Adrenal gland (tissue), 12 donors: ENCODE results near the gene N4BP2. TPM values are rescaled to one million over a fixed set of nuclear protein-coding genes. Genes with fewer than 3 reads are reported as not detected.
A peak's percentile ranks its signal among the peaks of the same experiment; 100 is the strongest.

Source experiments
- DNase-seq, 7 donors: peaks; one replicate each; pipeline ENCODE4 v3.0.0-alpha.2; 2019 to 2020
- H3K27ac ChIP-seq, 5 donors: fragments of 200-600 bp; sonication (generic) in 4 of 5; 1 replicate in 3 of 5; 2 replicates in 2 of 5; pipeline versions ENCODE4 v1.5.1 to v1.8.0; 2016 to 2020; ENCODE audit warnings: mild to moderate bottlenecking in 1 of 5
- H3K27me3 ChIP-seq: fragments of 200-600 bp; 2 replicates; pipeline ENCODE4 v1.8.0; 2021
- H3K36me3 ChIP-seq, 2 donors: fragments of 200-600 bp; replicated peaks in 1 of 2; 1 replicate in 1 of 2; 2 replicates in 1 of 2; pipeline versions ENCODE4 v1.5.1 to v1.8.0; 2018 to 2022
- H3K4me1 ChIP-seq, 2 donors: fragments of 200-600 bp; replicated peaks in 1 of 2; 1 replicate in 1 of 2; 2 replicates in 1 of 2; pipeline versions ENCODE4 v1.5.1 to v1.8.0; 2018 to 2021
- H3K4me3 ChIP-seq, 4 donors: fragments of 200-600 bp; sonication (generic) in 3 of 4; one replicate each; pipeline ENCODE4 v1.5.1; 2016 to 2018
- H3K9me3 ChIP-seq, 3 donors: fragments of 200-600 bp; sonication (generic) in 1 of 3; replicated peaks in 1 of 3; 1 replicate in 2 of 3; 2 replicates in 1 of 3; pipeline versions ENCODE4 v1.5.1 to v1.8.0; 2016 to 2021
- POLR2A ChIP-seq, 2 donors: fragments of 450-650 bp; IDR thresholded peaks; one replicate each; pipeline ENCODE4 v1.6.1; 2017; ENCODE audit warnings: antibody characterized with exemption in 2 of 2, mild to moderate bottlenecking in 2 of 2, moderate library complexity in 1 of 2
- WGBS, 4 donors: extraction: QIAGEN DNeasy Blood & Tissue Kit in 2 of 4; methylation state at CpG; one replicate each; pipeline versions ENCODE4 v1.1.5 to v1.1.7; 2013 to 2017; 5-methylcytosine and 5-hydroxymethylcytosine counted together
- intact Hi-C, 2 donors: fragments of 100-400 bp; cut with DNase I; formaldehyde crosslinking; loops; one replicate each; pipeline versions ENCODE4 v1.14.1 to v1.15.0; 2022 to 2023
- polyA plus RNA-seq, 3 donors: library from polyadenylated mRNA; stranded (reverse); fragments of 200-250 nt in 2 of 3; fragments of 350-450 nt in 1 of 3; fragmentation: Illumina TruSeq in 1 of 3; extraction: RNeasy Lipid Tissue Mini Kit (QIAGEN cat#74804) in 1 of 3; gene quantifications; one replicate each; pipeline ENCODE4 v1.2.3, GENCODE V29; 2013 to 2014
- total RNA-seq, 9 donors: library from RNA; depleted of rRNA in 4 of 9; stranded (reverse); fragments of >200 nt in 4 of 9; fragments of 120-200 nt in 1 of 9; fragmentation: NEBNext Ultra II Directional in 1 of 9; extraction: Animal tissue kit (Norgen Biotek cat#: 25700) in 1 of 9; gene quantifications; one replicate each; pipeline versions ENCODE4 v1.1.0 to v1.2.4, GENCODE V29; 2013 to 2023
- TF ChIP-seq, protein P1 (sequence below), 6 experiments: fragments of 450-650 bp in 4 of 6; fragments of 200-600 bp in 2 of 6; sonication (generic) in 1 of 6; IDR thresholded peaks; 1 replicate in 5 of 6; 2 replicates in 1 of 6; pipeline versions ENCODE4 v1.5.1 to v1.8.0; 2016 to 2021; ENCODE audit warnings: antibody characterized with exemption in 6 of 6, mild to moderate bottlenecking in 2 of 6, moderate library complexity in 1 of 6
- donor health status: healthy with polysubstance abuse.
- donor health status: Bipolar disorder and iron deficiency.
- donor health status: DM: yes; HTN: yes; CAD: no.
- donor health status: DM: no; HTN: no; CAD: no.
- donor health status: DM: no; HTN: no; CAD: no.
- donor health status: DM: yes; HTN: yes; CAD: no.

The N4BP2 gene
- total and polyA plus RNA-seq, 12 donors, result 0.97 to 15.1 (median 4.6) TPM

DNA sequence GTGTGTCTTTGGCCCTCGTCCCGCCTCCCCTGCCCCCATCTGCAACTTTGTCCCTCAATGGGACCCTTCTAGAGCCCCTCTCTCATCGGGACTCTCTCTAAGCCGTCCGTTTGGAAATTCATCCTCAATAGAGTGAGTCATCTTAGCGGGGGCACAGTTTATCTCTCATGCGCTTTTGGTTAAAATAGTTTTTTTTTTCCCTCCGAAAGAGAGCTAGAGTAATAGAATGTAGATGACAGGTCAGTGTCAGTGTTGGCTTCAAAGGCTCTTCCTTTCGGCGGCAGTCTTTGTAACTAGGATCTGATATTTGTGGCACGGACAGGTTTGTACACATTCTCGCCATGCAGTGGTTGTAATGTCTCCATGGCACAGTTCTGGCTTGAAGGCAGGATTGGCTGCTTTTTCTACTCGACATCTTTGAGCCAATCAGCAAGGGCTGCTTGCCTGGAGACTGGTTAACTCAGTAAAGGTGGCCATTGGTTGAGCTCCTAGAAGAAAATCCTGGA lies 989 bp downstream of the N4BP2 start:
- no peaks in the 10 kb centered on the region for H3K27me3 ChIP-seq
- peak overlapping the region; percentile 49 to 81 (median 64) for H3K4me3 ChIP-seq
- TF ChIP-seq, protein P1, sequence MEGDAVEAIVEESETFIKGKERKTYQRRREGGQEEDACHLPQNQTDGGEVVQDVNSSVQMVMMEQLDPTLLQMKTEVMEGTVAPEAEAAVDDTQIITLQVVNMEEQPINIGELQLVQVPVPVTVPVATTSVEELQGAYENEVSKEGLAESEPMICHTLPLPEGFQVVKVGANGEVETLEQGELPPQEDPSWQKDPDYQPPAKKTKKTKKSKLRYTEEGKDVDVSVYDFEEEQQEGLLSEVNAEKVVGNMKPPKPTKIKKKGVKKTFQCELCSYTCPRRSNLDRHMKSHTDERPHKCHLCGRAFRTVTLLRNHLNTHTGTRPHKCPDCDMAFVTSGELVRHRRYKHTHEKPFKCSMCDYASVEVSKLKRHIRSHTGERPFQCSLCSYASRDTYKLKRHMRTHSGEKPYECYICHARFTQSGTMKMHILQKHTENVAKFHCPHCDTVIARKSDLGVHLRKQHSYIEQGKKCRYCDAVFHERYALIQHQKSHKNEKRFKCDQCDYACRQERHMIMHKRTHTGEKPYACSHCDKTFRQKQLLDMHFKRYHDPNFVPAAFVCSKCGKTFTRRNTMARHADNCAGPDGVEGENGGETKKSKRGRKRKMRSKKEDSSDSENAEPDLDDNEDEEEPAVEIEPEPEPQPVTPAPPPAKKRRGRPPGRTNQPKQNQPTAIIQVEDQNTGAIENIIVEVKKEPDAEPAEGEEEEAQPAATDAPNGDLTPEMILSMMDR (IDR thresholded peaks at IDR 0.05), result no peak
- peak; percentile 21 to 88 for TF ChIP-seq POLR2A (IDR thresholded peaks at IDR 0.05)
- H3K36me3 ChIP-seq, result no peaks in the 10 kb centered on the region
- peak overlapping the region; percentile 92 to 100 (median 100) for H3K27ac ChIP-seq
- DNase-seq, result peak; percentile 82 to 96 (median 90)
- peaks cover 5 to 12% of the 10 kb centered on the region in 2 donors for H3K4me1 ChIP-seq
- intact Hi-C loops, result loop anchor here in 1 of 2 donors (5.0 kb wide), 1 partner anchor 255 kb away; no protein-coding TSS in a partner anchor
- 0 to 1% (median 0%) methylated on average over 13 of the region's 13 CpGs for WGBS, 4 donors
- H3K9me3 ChIP-seq, result no peaks in the 10 kb centered on the region

DNA sequence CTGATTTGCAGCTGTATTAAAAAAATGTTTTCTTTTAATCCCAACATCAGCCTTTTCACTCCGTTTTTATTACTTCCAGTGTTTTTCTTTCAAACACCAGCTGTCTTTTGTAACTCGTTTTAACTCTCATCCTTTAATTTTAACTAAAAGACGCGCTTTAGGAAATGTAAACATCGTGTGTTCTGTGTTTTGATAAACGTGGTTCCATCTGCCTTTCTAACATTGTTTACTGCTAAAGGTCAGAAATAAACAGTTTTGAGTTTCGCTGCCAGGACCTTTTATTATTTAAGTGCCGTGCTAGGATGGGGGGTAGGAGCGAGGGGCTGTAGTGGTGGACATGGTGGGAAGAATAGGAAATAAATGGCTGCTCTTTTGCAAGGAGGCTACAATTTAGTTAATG lies 1.5 kb downstream of the N4BP2 start:
- Histone ChIP-seq H3K4me1 (peaks cover 5 to 12% of the 10 kb centered on the region in 2 donors), H3K27ac (peak overlapping the region in 4 of 5 donors; percentile 99 to 100 (median 100)), H3K4me3 (peak overlapping the region in 3 of 4 donors; percentile 49 to 81 (median 76)), H3K27me3 (no peaks in the 10 kb centered on the region), H3K36me3 (no peaks in the 10 kb centered on the region), H3K9me3 (no peaks in the 10 kb centered on the region)
- no peak for DNase-seq
- 1 to 2% (median 1%) methylated on average over 9 of the region's 9 CpGs for WGBS, 4 donors
- TF ChIP-seq, protein P1 (IDR thresholded peaks at IDR 0.05), result no peak
- TF ChIP-seq POLR2A (IDR thresholded peaks at IDR 0.05), result no peak
- intact Hi-C loops, result loop anchor here in 1 of 2 donors (5.0 kb wide), 1 partner anchor 254 kb away; no protein-coding TSS in a partner anchor

DNA sequence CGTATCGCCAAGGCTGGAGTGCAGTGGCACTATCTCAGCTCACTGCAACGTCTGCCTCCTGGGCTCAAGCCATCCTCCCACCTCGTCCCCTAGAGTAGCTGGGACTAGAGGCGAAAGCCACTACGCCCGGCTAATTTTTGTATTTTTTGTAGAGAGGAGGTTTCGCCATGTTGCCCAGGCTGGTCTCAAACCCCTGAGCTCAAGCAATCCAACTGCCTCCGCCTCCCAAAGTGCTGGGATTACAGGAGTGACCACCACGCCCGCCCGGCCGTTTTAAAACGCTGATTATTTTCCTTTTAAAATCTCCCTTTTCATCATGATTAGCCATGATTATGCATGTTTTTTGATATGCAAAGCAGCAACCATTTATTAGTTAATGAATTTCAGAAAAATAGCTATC lies 2.2 kb downstream of the N4BP2 start:
- 52 to 61% (median 59%) methylated on average over 14 of the region's 14 CpGs for WGBS, 4 donors
- intact Hi-C loops, result loop anchor here in 1 of 2 donors (5.0 kb wide), 1 partner anchor 253 kb away; no protein-coding TSS in a partner anchor
- H3K4me1 ChIP-seq, result peaks cover 5 to 12% of the 10 kb centered on the region in 2 donors
- H3K27me3 ChIP-seq, result no peaks in the 10 kb centered on the region
- DNase-seq, result peak in 1 of 7 donors; percentile 13
- TF ChIP-seq, protein P1 (IDR thresholded peaks at IDR 0.05), result no peak
- TF ChIP-seq POLR2A (IDR thresholded peaks at IDR 0.05), result no peak
- H3K4me3 ChIP-seq, result peak overlapping the region in 1 of 4 donors; percentile 81
- no peaks in the 10 kb centered on the region for H3K36me3 ChIP-seq
- no peak overlapping the region for H3K27ac ChIP-seq
- H3K9me3 ChIP-seq, result no peaks in the 10 kb centered on the region

DNA sequence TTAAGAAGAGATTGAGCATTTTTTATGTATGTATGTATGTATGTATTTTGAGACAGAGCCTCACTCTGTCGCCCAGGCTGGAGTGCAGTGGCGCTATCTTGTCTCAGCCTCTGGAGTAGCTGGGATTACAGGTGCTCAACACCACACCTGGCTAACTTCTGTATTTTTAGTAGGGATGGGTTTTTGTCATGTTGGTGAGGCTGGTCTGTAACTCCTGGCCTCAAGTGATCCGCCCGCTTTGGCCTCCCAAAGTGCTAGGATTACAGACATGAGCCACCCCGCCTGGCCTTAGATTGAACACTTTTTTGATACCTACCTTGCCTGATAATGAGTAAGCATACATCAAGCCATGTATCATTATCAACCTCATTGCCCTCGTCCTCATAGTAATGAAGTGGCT lies 2.7 kb downstream of the N4BP2 start:
- no peaks in the 10 kb centered on the region for H3K9me3 ChIP-seq
- intact Hi-C loops, result loop anchor here in 1 of 2 donors (5.0 kb wide), 1 partner anchor 253 kb away; no protein-coding TSS in a partner anchor
- H3K27me3 ChIP-seq, result no peaks in the 10 kb centered on the region
- H3K4me3 ChIP-seq, result no peak overlapping the region
- H3K36me3 ChIP-seq, result no peaks in the 10 kb centered on the region
- TF ChIP-seq, protein P1 (IDR thresholded peaks at IDR 0.05), result no peak
- no peak for TF ChIP-seq POLR2A (IDR thresholded peaks at IDR 0.05)
- H3K4me1 ChIP-seq, result peaks cover 5 to 12% of the 10 kb centered on the region in 2 donors
- no peak overlapping the region for H3K27ac ChIP-seq
- no peak for DNase-seq
- 91 to 98% (median 96%) methylated on average over 6 of the region's 6 CpGs for WGBS, 4 donors
